GM23338 (cell line): Measurements from ENCODE around the gene NHLH1. TPM values are rescaled to one million over a fixed set of nuclear protein-coding genes. Genes with fewer than 3 reads are reported as not detected.

Experiments used
- ATAC-seq: fragments of 200-7000 bp; cut with Tn5 transposase; 3 replicates; pipeline ENCODE4 v1.9.1; 2020
- DNase-seq: peaks from one replicate; pipeline ENCODE4 v3.0.0-alpha.2; 2015; ENCODE audit warnings: low spot score
- H2AFZ ChIP-seq: fragments of 200-600 bp; sonication (generic); 2 replicates; pipeline ENCODE4 v1.8.0; 2016; ENCODE audit warnings: antibody characterized with exemption, mild to moderate bottlenecking, moderate library complexity
- H3F3A ChIP-seq: fragments of 200-600 bp; sonication (generic); replicated peaks from 2 replicates; pipeline ENCODE4 v1.8.0; 2017; ENCODE audit warnings: antibody characterized with exemption, mixed run types, low read depth
- H3K27ac ChIP-seq: fragments of 200-600 bp; sonication (generic); 2 replicates; pipeline ENCODE4 v1.6.1; 2016; ENCODE audit warnings: low read depth
- H3K27me3 ChIP-seq: fragments of 200-600 bp; sonication (generic); 2 replicates; pipeline ENCODE4 v1.8.0; 2016; ENCODE audit warnings: mild to moderate bottlenecking, mixed run types, moderate library complexity; ENCODE audit not compliant: insufficient read depth
- H3K36me3 ChIP-seq: fragments of 200-600 bp; sonication (generic); 2 replicates; pipeline ENCODE4 v1.8.0; 2016; ENCODE audit warnings: mild to moderate bottlenecking; ENCODE audit not compliant: insufficient read depth
- H3K4me1 ChIP-seq: fragments of 200-600 bp; sonication (generic); 2 replicates; pipeline ENCODE4 v1.8.0; 2016; ENCODE audit warnings: mild to moderate bottlenecking, moderate library complexity; ENCODE audit not compliant: insufficient read depth
- H3K4me2 ChIP-seq: fragments of 200-600 bp; sonication (generic); 2 replicates; pipeline ENCODE4 v1.7.1; 2017; ENCODE audit warnings: mixed run types
- H3K4me3 ChIP-seq: fragments of 200-600 bp; sonication (generic); 2 replicates; pipeline ENCODE4 v1.6.1; 2016; ENCODE audit warnings: mixed run types
- H3K79me2 ChIP-seq: fragments of 200-600 bp; sonication (generic); replicated peaks from 2 replicates; pipeline ENCODE4 v1.8.0; 2017; ENCODE audit warnings: mild to moderate bottlenecking; ENCODE audit not compliant: insufficient read depth
- H3K9me2 ChIP-seq: fragments of 200-600 bp; sonication (generic); 2 replicates; pipeline ENCODE4 v1.8.0; 2017; ENCODE audit not compliant: insufficient read depth
- H4K20me1 ChIP-seq: fragments of 200-600 bp; sonication (generic); replicated peaks from 2 replicates; pipeline ENCODE4 v1.8.0; 2017; ENCODE audit warnings: mild to moderate bottlenecking; ENCODE audit not compliant: insufficient read depth
- H3K27ac Mint-ChIP-seq: 2 replicates; pipeline ENCODE4 v1.8.0; 2020; ENCODE audit warnings: inconsistent platforms, mild to moderate bottlenecking, moderate library complexity, mixed read lengths
- H3K27me3 Mint-ChIP-seq: 3 replicates; pipeline ENCODE4 v1.8.0; 2022; ENCODE audit warnings: low read depth, mild to moderate bottlenecking, moderate library complexity, mixed read lengths, inconsistent platforms; ENCODE audit not compliant: insufficient read depth, poor library complexity
- H3K36me3 Mint-ChIP-seq: 3 replicates; pipeline ENCODE4 v1.8.0; 2021; ENCODE audit warnings: low read depth, mild to moderate bottlenecking, inconsistent platforms, moderate library complexity, mixed read lengths
- H3K4me1 Mint-ChIP-seq: 3 replicates; pipeline ENCODE4 v1.8.0; 2020; ENCODE audit warnings: mild to moderate bottlenecking, inconsistent platforms, mixed read lengths
- H3K4me3 Mint-ChIP-seq: 3 replicates; pipeline ENCODE4 v1.8.0; 2021; ENCODE audit warnings: moderate library complexity, mild to moderate bottlenecking, inconsistent platforms, mixed read lengths
- H3K9me3 Mint-ChIP-seq: 3 replicates; pipeline ENCODE4 v1.8.0; 2020; ENCODE audit warnings: moderate library complexity, mild to moderate bottlenecking, inconsistent platforms, mixed read lengths
- CREB1 ChIP-seq: fragments of 250-450 bp; sonication (Bioruptor Pico); IDR thresholded peaks from 2 replicates; pipeline ENCODE4 v1.5.0; 2020; ENCODE audit warnings: low read depth, mild to moderate bottlenecking, moderate library complexity
- JUNB ChIP-seq: IDR thresholded peaks from one replicate; pipeline ENCODE4 v1.6.1; 2016; ENCODE audit warnings: antibody characterized with exemption; ENCODE audit not compliant: unreplicated experiment
- NANOG ChIP-seq: IDR thresholded peaks from 2 replicates; pipeline ENCODE4 v1.6.1; 2016; ENCODE audit warnings: antibody characterized with exemption, borderline replicate concordance
- POLR2AphosphoS5 ChIP-seq: IDR thresholded peaks from 2 replicates; pipeline ENCODE4 v1.6.1; 2016; ENCODE audit warnings: antibody characterized with exemption, low read depth
- STAT1 ChIP-seq: IDR thresholded peaks from one replicate; pipeline ENCODE4 v1.6.1; 2016; ENCODE audit warnings: antibody characterized with exemption; ENCODE audit not compliant: unreplicated experiment
- ZNF331 ChIP-seq: fragments of 250-450 bp; sonication (Bioruptor Pico); IDR thresholded peaks from 2 replicates; pipeline ENCODE4 v1.5.0; 2020; ENCODE audit warnings: low read depth, mild to moderate bottlenecking, moderate library complexity
- polyA plus RNA-seq: library from polyadenylated mRNA; unstranded; fragments of >200 nt; fragmentation: Nextera tagmentation; extraction: Ambion mirVana; gene quantifications from 2 replicates; pipeline ENCODE4 v1.2.1, GENCODE V29; 2016
- total RNA-seq: library from RNA; depleted of rRNA; stranded (reverse); fragments of >200 nt; shearing (Covaris generic); gene quantifications from 2 replicates; pipeline ENCODE4 v1.2.3, GENCODE V29; 2014
- TF ChIP-seq, protein P1 (sequence below): IDR thresholded peaks from one replicate; pipeline ENCODE4 v1.6.1; 2018; ENCODE audit warnings: antibody characterized with exemption; ENCODE audit not compliant: unreplicated experiment
- TF ChIP-seq, protein P2 (sequence below), 2 experiments: fragments of 200-600 bp in 1 of 2; sonication (generic) in 1 of 2; conservative IDR thresholded peaks; 2 replicates each; pipeline versions ENCODE4 v1.5.1 to v1.6.1; 2016 to 2017; ENCODE audit warnings: antibody characterized with exemption in 2 of 2, low read depth in 2 of 2, mild to moderate bottlenecking in 2 of 2, moderate library complexity in 1 of 2
- TF ChIP-seq, protein P3 (sequence below): fragments of 250-450 bp; sonication (Bioruptor Pico); IDR thresholded peaks from 2 replicates; pipeline ENCODE4 v1.5.0; 2020; ENCODE audit warnings: mild to moderate bottlenecking, moderate library complexity

NHLH1 gene
- total and polyA plus RNA-seq, 2 experiments from 2014 or later: 0.69 to 0.89 TPM

- H3K4me3 Mint-ChIP-seq: peak overlapping the region; percentile 6; the same call in 1 of the 3 replicates
- 0 out of 2 replicates have a peak overlapping the region, but pooled peaks have one; percentile 32 for H3K4me2 ChIP-seq
- no peaks in the 10 kb centered on the region for H3K9me3 Mint-ChIP-seq
- H3K79me2 ChIP-seq: no peaks in the 10 kb centered on the region
- H3K27me3 Mint-ChIP-seq: peaks cover 12% of the 10 kb centered on the region
- H3K36me3 Mint-ChIP-seq: peaks cover 33% of the 10 kb centered on the region
- peak overlapping the region; percentile 98 for H3K27ac Mint-ChIP-seq
- H3K27me3 ChIP-seq: no peaks in the 10 kb centered on the region
- no peak overlapping the region for H2AFZ ChIP-seq
- H3F3A ChIP-seq: 0 out of 2 replicates have a peak, but pooled peaks cover 3% of the 10 kb centered on the region
- DNase-seq (peak; percentile 55), ATAC-seq (peak; percentile 43)
- peak overlapping the region; percentile 86 for H3K27ac ChIP-seq
- no peaks in the 10 kb centered on the region for H3K9me2 ChIP-seq
- H3K4me3 ChIP-seq: no peak overlapping the region
- peaks cover 20% of the 10 kb centered on the region for H3K4me1 ChIP-seq
- H4K20me1 ChIP-seq: no peaks in the 10 kb centered on the region; the same call in 1 of the 2 replicates
- TF ChIP-seq CREB1 (CRISPR knock-in tag): no peak
- no peak for TF ChIP-seq POLR2AphosphoS5
- TF ChIP-seq STAT1: no peak
- TF ChIP-seq, protein P1, sequence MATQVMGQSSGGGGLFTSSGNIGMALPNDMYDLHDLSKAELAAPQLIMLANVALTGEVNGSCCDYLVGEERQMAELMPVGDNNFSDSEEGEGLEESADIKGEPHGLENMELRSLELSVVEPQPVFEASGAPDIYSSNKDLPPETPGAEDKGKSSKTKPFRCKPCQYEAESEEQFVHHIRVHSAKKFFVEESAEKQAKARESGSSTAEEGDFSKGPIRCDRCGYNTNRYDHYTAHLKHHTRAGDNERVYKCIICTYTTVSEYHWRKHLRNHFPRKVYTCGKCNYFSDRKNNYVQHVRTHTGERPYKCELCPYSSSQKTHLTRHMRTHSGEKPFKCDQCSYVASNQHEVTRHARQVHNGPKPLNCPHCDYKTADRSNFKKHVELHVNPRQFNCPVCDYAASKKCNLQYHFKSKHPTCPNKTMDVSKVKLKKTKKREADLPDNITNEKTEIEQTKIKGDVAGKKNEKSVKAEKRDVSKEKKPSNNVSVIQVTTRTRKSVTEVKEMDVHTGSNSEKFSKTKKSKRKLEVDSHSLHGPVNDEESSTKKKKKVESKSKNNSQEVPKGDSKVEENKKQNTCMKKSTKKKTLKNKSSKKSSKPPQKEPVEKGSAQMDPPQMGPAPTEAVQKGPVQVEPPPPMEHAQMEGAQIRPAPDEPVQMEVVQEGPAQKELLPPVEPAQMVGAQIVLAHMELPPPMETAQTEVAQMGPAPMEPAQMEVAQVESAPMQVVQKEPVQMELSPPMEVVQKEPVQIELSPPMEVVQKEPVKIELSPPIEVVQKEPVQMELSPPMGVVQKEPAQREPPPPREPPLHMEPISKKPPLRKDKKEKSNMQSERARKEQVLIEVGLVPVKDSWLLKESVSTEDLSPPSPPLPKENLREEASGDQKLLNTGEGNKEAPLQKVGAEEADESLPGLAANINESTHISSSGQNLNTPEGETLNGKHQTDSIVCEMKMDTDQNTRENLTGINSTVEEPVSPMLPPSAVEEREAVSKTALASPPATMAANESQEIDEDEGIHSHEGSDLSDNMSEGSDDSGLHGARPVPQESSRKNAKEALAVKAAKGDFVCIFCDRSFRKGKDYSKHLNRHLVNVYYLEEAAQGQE: no peak
- no peak for TF ChIP-seq JUNB
- no peak for TF ChIP-seq ZNF331 (CRISPR knock-in tag)
- TF ChIP-seq, protein P2, sequence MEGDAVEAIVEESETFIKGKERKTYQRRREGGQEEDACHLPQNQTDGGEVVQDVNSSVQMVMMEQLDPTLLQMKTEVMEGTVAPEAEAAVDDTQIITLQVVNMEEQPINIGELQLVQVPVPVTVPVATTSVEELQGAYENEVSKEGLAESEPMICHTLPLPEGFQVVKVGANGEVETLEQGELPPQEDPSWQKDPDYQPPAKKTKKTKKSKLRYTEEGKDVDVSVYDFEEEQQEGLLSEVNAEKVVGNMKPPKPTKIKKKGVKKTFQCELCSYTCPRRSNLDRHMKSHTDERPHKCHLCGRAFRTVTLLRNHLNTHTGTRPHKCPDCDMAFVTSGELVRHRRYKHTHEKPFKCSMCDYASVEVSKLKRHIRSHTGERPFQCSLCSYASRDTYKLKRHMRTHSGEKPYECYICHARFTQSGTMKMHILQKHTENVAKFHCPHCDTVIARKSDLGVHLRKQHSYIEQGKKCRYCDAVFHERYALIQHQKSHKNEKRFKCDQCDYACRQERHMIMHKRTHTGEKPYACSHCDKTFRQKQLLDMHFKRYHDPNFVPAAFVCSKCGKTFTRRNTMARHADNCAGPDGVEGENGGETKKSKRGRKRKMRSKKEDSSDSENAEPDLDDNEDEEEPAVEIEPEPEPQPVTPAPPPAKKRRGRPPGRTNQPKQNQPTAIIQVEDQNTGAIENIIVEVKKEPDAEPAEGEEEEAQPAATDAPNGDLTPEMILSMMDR (conservative IDR thresholded peaks at IDR 0.05; ENCODE audit: low read depth in 2 of 2): no peak
- H3K4me1 Mint-ChIP-seq: peaks cover 51% of the 10 kb centered on the region
- H3K36me3 ChIP-seq: peaks cover 4% of the 10 kb centered on the region; the same call in 1 of the 2 replicates
These were observed 4.5 kb upstream of the NHLH1 start for GRCh38 chr1:160362168-160362957.

- ATAC-seq: no peak; the same call in 2 of the 3 replicates
- Histone ChIP-seq H3K79me2 (no peaks in the 10 kb centered on the region), H3K4me3 (no peak overlapping the region), H3K36me3 (peaks cover 4% of the 10 kb centered on the region; the same call in 1 of the 2 replicates), H3K9me2 (no peaks in the 10 kb centered on the region), H4K20me1 (no peaks in the 10 kb centered on the region; the same call in 1 of the 2 replicates), H3K4me2 (no peak overlapping the region), H3K27ac (peak overlapping the region; percentile 86), H3K4me1 (peaks cover 20% of the 10 kb centered on the region), H2AFZ (no peak overlapping the region), H3K27me3 (no peaks in the 10 kb centered on the region), H3F3A (0 out of 2 replicates have a peak, but pooled peaks cover 3% of the 10 kb centered on the region)
- Mint-ChIP-seq H3K27me3 (peaks cover 12% of the 10 kb centered on the region), H3K27ac (peak overlapping the region; percentile 98), H3K4me1 (peaks cover 55% of the 10 kb centered on the region), H3K9me3 (no peaks in the 10 kb centered on the region), H3K36me3 (peaks cover 28% of the 10 kb centered on the region), H3K4me3 (no peak overlapping the region; the same call in 2 of the 3 replicates)
- peak; percentile 17 for DNase-seq
- TF ChIP-seq JUNB (no peak), NANOG (no peak)
- TF ChIP-seq, protein P3, sequence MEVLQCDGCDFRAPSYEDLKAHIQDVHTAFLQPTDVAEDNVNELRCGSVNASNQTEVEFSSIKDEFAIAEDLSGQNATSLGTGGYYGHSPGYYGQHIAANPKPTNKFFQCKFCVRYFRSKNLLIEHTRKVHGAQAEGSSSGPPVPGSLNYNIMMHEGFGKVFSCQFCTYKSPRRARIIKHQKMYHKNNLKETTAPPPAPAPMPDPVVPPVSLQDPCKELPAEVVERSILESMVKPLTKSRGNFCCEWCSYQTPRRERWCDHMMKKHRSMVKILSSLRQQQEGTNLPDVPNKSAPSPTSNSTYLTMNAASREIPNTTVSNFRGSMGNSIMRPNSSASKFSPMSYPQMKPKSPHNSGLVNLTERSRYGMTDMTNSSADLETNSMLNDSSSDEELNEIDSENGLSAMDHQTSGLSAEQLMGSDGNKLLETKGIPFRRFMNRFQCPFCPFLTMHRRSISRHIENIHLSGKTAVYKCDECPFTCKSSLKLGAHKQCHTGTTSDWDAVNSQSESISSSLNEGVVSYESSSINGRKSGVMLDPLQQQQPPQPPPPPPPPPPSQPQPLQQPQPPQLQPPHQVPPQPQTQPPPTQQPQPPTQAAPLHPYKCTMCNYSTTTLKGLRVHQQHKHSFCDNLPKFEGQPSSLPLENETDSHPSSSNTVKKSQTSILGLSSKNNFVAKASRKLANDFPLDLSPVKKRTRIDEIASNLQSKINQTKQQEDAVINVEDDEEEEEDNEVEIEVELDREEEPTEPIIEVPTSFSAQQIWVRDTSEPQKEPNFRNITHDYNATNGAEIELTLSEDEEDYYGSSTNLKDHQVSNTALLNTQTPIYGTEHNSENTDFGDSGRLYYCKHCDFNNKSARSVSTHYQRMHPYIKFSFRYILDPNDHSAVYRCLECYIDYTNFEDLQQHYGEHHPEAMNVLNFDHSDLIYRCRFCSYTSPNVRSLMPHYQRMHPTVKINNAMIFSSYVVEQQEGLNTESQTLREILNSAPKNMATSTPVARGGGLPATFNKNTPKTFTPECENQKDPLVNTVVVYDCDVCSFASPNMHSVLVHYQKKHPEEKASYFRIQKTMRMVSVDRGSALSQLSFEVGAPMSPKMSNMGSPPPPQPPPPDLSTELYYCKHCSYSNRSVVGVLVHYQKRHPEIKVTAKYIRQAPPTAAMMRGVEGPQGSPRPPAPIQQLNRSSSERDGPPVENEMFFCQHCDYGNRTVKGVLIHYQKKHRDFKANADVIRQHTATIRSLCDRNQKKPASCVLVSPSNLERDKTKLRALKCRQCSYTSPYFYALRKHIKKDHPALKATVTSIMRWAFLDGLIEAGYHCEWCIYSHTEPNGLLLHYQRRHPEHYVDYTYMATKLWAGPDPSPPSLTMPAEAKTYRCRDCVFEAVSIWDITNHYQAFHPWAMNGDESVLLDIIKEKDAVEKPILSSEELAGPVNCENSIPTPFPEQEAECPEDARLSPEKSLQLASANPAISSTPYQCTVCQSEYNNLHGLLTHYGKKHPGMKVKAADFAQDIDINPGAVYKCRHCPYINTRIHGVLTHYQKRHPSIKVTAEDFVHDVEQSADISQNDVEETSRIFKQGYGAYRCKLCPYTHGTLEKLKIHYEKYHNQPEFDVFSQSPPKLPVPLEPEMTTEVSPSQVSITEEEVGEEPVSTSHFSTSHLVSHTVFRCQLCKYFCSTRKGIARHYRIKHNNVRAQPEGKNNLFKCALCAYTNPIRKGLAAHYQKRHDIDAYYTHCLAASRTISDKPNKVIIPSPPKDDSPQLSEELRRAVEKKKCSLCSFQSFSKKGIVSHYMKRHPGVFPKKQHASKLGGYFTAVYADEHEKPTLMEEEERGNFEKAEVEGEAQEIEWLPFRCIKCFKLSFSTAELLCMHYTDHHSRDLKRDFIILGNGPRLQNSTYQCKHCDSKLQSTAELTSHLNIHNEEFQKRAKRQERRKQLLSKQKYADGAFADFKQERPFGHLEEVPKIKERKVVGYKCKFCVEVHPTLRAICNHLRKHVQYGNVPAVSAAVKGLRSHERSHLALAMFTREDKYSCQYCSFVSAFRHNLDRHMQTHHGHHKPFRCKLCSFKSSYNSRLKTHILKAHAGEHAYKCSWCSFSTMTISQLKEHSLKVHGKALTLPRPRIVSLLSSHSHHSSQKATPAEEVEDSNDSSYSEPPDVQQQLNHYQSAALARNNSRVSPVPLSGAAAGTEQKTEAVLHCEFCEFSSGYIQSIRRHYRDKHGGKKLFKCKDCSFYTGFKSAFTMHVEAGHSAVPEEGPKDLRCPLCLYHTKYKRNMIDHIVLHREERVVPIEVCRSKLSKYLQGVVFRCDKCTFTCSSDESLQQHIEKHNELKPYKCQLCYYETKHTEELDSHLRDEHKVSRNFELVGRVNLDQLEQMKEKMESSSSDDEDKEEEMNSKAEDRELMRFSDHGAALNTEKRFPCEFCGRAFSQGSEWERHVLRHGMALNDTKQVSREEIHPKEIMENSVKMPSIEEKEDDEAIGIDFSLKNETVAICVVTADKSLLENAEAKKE (CRISPR knock-in tag): no peak
These were observed 3.9 kb upstream of the NHLH1 start for GRCh38 chr1:160363010-160363409.
